Activated naive CD8-positive, alpha-beta T cell treated with anti-CD3 and anti-CD28 coated beads for 36 hours (primary cell): ENCODE results near the gene KLHL30. TPM values are rescaled to one million over a fixed set of nuclear protein-coding genes. Genes with fewer than 3 reads are reported as not detected.

ENCODE experiments used
- DNase-seq: peaks from one replicate; pipeline ENCODE4 v3.0.0; 2021
- H3K27ac Mint-ChIP-seq: one replicate; pipeline ENCODE4 v1.8.0; 2022; ENCODE audit warnings: mild to moderate bottlenecking, moderate library complexity, mixed read lengths
- H3K27me3 Mint-ChIP-seq: one replicate; pipeline ENCODE4 v1.8.0; 2022; ENCODE audit warnings: mild to moderate bottlenecking, mixed read lengths
- H3K36me3 Mint-ChIP-seq: one replicate; pipeline ENCODE4 v1.8.0; 2021; ENCODE audit warnings: mild to moderate bottlenecking, mixed read lengths
- H3K4me1 Mint-ChIP-seq: one replicate; pipeline ENCODE4 v1.8.0; 2021; ENCODE audit warnings: mixed read lengths
- H3K4me3 Mint-ChIP-seq: one replicate; pipeline ENCODE4 v1.8.0; 2022; ENCODE audit warnings: mild to moderate bottlenecking, moderate library complexity, mixed read lengths
- H3K9me3 Mint-ChIP-seq: one replicate; pipeline ENCODE4 v1.8.0; 2022; ENCODE audit warnings: mixed read lengths
- total RNA-seq, 2 experiments: library from RNA; stranded (reverse); gene quantifications; one replicate each; pipeline ENCODE4 v1.2.3, GENCODE V29; 2021

The KLHL30 gene
- total RNA-seq, 2 experiments from 2014 or later = not detected

- H3K9me3 Mint-ChIP-seq = no peaks in the 10 kb centered on the region
- no peaks in the 10 kb centered on the region for H3K36me3 Mint-ChIP-seq
- H3K4me1 Mint-ChIP-seq = no peaks in the 10 kb centered on the region
- no peak overlapping the region for H3K27ac Mint-ChIP-seq
- no peak for DNase-seq
- H3K4me3 Mint-ChIP-seq = no peak overlapping the region
- H3K27me3 Mint-ChIP-seq = no peaks in the 10 kb centered on the region
Measured at GRCh38 chr2:238131761-238132462, 6.6 kb upstream of the KLHL30 start.

GRCh38 chr2:238132463-238133450 lies 5.7 kb upstream of the KLHL30 start:
- no peaks in the 10 kb centered on the region for H3K36me3 Mint-ChIP-seq
- H3K4me3 Mint-ChIP-seq = no peak overlapping the region
- no peaks in the 10 kb centered on the region for H3K4me1 Mint-ChIP-seq
- no peak overlapping the region for H3K27ac Mint-ChIP-seq
- no peaks in the 10 kb centered on the region for H3K27me3 Mint-ChIP-seq
- no peaks in the 10 kb centered on the region for H3K9me3 Mint-ChIP-seq
- no peak for DNase-seq

GRCh38 chr2:238133499-238134392 lies 4.7 kb upstream of the KLHL30 start:
- Mint-ChIP-seq H3K4me1 (no peaks in the 10 kb centered on the region), H3K27ac (no peak overlapping the region), H3K9me3 (no peaks in the 10 kb centered on the region), H3K4me3 (no peak overlapping the region), H3K36me3 (no peaks in the 10 kb centered on the region), H3K27me3 (no peaks in the 10 kb centered on the region)
- no peak for DNase-seq

GRCh38 chr2:238134393-238134785 lies 4.1 kb upstream of the KLHL30 start:
- Mint-ChIP-seq H3K27ac (no peak overlapping the region), H3K27me3 (no peaks in the 10 kb centered on the region), H3K4me1 (no peaks in the 10 kb centered on the region), H3K4me3 (no peak overlapping the region), H3K9me3 (no peaks in the 10 kb centered on the region), H3K36me3 (no peaks in the 10 kb centered on the region)
- DNase-seq = no peak

GRCh38 chr2:238135601-238136150 lies 2.8 kb upstream of the KLHL30 start:
- Mint-ChIP-seq H3K27me3 (no peaks in the 10 kb centered on the region), H3K4me3 (no peak overlapping the region), H3K4me1 (no peaks in the 10 kb centered on the region), H3K36me3 (no peaks in the 10 kb centered on the region), H3K9me3 (no peaks in the 10 kb centered on the region), H3K27ac (no peak overlapping the region)
- DNase-seq = no peak

GRCh38 chr2:238136820-238137537 lies 1.5 kb upstream of the KLHL30 start:
- H3K27ac Mint-ChIP-seq = no peak overlapping the region
- no peaks in the 10 kb centered on the region for H3K27me3 Mint-ChIP-seq
- H3K4me3 Mint-ChIP-seq = no peak overlapping the region
- DNase-seq = no peak
- H3K4me1 Mint-ChIP-seq = peaks cover 5% of the 10 kb centered on the region
- no peaks in the 10 kb centered on the region for H3K36me3 Mint-ChIP-seq
- no peaks in the 10 kb centered on the region for H3K9me3 Mint-ChIP-seq

GRCh38 chr2:238137885-238138284 lies 583 bp upstream of the KLHL30 start:
- Mint-ChIP-seq H3K4me3 (no peak overlapping the region), H3K4me1 (peaks cover 6% of the 10 kb centered on the region), H3K27ac (no peak overlapping the region), H3K27me3 (no peaks in the 10 kb centered on the region), H3K9me3 (no peaks in the 10 kb centered on the region), H3K36me3 (no peaks in the 10 kb centered on the region)
- DNase-seq = no peak

GRCh38 chr2:238139196-238140039 lies 950 bp downstream of the KLHL30 start:
- H3K36me3 Mint-ChIP-seq = no peaks in the 10 kb centered on the region
- H3K9me3 Mint-ChIP-seq = no peaks in the 10 kb centered on the region
- H3K4me3 Mint-ChIP-seq = no peak overlapping the region
- H3K27me3 Mint-ChIP-seq = no peaks in the 10 kb centered on the region
- no peak overlapping the region for H3K27ac Mint-ChIP-seq
- peaks cover 7% of the 10 kb centered on the region for H3K4me1 Mint-ChIP-seq
- peak; percentile 47 for DNase-seq

GRCh38 chr2:238140040-238140439 lies 1.6 kb downstream of the KLHL30 start:
- Mint-ChIP-seq H3K4me3 (no peak overlapping the region), H3K9me3 (no peaks in the 10 kb centered on the region), H3K27ac (no peak overlapping the region), H3K4me1 (peaks cover 7% of the 10 kb centered on the region), H3K27me3 (no peaks in the 10 kb centered on the region), H3K36me3 (no peaks in the 10 kb centered on the region)
- DNase-seq = no peak

- Mint-ChIP-seq H3K36me3 (no peaks in the 10 kb centered on the region), H3K4me1 (peaks cover 7% of the 10 kb centered on the region), H3K27ac (no peak overlapping the region)
Measured at GRCh38 chr2:238140721-238141540, 2.5 kb downstream of the KLHL30 start.

GRCh38 chr2:238141541-238142318 lies 3.3 kb downstream of the KLHL30 start:
- Mint-ChIP-seq H3K27me3 (no peaks in the 10 kb centered on the region), H3K36me3 (no peaks in the 10 kb centered on the region), H3K27ac (no peak overlapping the region), H3K9me3 (no peaks in the 10 kb centered on the region), H3K4me1 (peaks cover 7% of the 10 kb centered on the region), H3K4me3 (no peak overlapping the region)
- no peak for DNase-seq

More at GRCh38 chr2:238140721-238141540, 2.5 kb downstream of the KLHL30 start:
- Mint-ChIP-seq H3K9me3 (no peaks in the 10 kb centered on the region), H3K4me3 (no peak overlapping the region), H3K27me3 (no peaks in the 10 kb centered on the region)
- DNase-seq = no peak
